Measurements from ENCODE around the gene AGAP1.

Gene AGAP1

GRCh38 chr2:235537587-235537986 lies 43.7 kb downstream of the AGAP1 start:
- TF ChIP-seq CTCF (IDR thresholded peaks at IDR 0.05; ENCODE audit: control extremely low read depth, extremely low read depth, low read depth, missing control alignments), result no peak
- CTCF ChIA-PET, result no interaction called here
- no peak for DNase-seq (ENCODE audit: extremely low spot score)
- POLR2A ChIA-PET, result no interaction called here

DNA sequence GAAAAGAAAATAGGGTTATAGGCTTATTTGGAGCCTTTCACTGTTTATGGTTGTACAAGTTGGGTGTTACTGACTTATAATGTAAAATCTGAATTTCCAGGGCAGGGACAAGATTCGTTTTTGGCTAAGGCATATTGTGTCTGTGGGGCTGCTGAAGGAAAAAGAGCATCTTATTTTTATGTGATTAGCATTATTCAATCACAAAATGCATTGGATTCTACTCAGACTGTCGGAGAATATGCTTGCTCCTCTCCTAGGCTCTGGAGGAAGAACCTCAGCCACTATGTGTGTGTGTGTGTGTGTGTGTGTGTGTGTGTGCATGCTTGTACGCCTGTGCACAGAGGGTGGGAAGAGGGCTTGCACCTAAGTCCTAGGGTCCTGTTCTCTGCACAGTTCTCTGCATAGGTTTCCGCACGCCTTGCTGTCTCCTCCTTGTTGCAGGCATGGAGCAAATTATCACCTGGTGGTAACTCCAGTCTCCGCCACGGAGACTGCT lies 44.3 kb downstream of the AGAP1 start:
- no peak for TF ChIP-seq CTCF (IDR thresholded peaks at IDR 0.05; ENCODE audit: control extremely low read depth, extremely low read depth, low read depth, missing control alignments)
- POLR2A ChIA-PET, result no interaction called here
- DNase-seq (ENCODE audit: extremely low spot score), result no peak
- CTCF ChIA-PET, result interaction anchor here (0.8 kb wide), 1 partner anchor 13 kb away, joined by 3 read pairs; no protein-coding TSS in a partner anchor

DNA sequence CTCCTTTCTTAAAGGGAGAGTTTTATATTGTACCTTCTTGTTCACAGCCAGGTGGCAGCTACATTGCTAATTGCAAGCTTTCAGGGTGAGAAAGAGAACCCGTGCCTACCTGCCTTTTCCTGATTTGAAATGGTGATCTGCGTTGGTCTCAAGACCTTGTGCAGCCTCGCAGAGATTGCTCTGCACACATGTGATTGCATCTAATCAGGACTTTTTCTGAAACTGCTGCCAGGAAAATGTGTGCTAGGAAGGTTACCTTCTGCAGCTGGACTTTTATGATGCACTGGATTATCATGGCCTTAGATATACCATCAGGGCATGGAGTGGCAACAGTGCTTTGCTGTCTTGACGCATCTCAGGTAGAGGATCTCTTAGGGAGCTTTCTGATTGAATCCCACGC lies 45.1 kb downstream of the AGAP1 start:
- POLR2A ChIA-PET, result no interaction called here
- CTCF ChIA-PET, result interaction anchor here (0.8 kb wide), 1 partner anchor 13 kb away, joined by 3 read pairs; no protein-coding TSS in a partner anchor
- no peak for TF ChIP-seq CTCF (IDR thresholded peaks at IDR 0.05; ENCODE audit: control extremely low read depth, extremely low read depth, low read depth, missing control alignments)
- DNase-seq (ENCODE audit: extremely low spot score), result no peak

- no peak for TF ChIP-seq CTCF (IDR thresholded peaks at IDR 0.05; ENCODE audit: control extremely low read depth, extremely low read depth, low read depth, missing control alignments)
- CTCF ChIA-PET, result no interaction called here
- no peak for DNase-seq (ENCODE audit: extremely low spot score)
- POLR2A ChIA-PET, result no interaction called here
Measured at GRCh38 chr2:235539773-235540172, 45.9 kb downstream of the AGAP1 start.

DNA sequence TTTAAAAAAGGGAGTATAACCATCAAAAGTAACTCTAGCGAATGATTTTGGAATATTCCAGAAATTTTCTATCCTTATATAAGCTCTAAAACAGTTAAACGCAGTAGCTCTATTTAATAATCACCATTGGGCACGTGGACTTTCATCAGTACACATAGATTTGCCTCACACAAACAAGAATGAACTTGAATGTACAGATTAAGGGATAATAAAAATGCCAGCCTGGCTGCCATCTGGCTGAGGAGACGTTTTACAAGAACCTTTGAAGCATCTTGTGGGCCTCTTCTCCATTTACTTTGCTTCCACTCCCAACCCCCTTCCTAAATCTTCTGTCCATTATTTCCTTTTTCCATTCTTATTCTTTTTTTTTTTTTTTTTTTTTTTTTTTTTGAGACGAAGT lies 47.2 kb downstream of the AGAP1 start:
- ChIA-PET CTCF (no interaction called here), POLR2A (no interaction called here)
- DNase-seq (ENCODE audit: extremely low spot score), result no peak
- no peak for TF ChIP-seq CTCF (IDR thresholded peaks at IDR 0.05; ENCODE audit: control extremely low read depth, extremely low read depth, low read depth, missing control alignments)

DNA sequence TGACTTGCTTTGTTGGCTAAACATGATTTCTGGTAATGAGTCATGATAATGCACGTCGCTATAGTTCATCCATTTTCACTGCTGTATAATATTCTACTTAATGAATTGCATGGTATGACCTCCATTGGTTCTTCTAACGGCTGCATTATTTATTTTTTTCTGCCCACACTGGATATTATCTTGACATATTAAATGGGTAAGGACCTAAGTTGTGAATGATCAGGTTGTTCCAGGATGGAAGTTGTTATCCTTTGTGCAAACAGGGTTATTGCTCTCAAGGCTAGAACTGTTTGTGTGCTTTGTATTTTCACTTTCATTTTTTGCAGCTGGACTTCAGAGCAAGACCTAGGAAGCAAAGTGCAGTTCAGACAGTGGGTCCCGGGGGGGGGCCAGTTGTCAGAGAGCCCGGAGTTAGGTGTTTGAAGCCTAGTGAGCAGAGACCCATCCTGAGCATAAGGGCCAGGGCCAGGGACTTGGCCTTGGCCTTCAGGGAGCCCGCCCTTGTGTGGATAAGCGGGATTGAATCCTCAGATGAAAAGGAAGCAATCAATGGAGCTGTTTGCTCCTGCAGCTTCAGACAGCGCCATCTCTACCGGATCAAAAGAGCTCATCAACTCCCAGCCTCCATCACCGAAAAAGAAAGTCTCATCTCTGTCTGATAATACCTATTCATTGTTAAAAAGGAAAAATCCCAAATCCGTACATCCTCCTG lies 48.2 kb downstream of the AGAP1 start:
- TF ChIP-seq CTCF (IDR thresholded peaks at IDR 0.05; ENCODE audit: control extremely low read depth, extremely low read depth, low read depth, missing control alignments), result no peak
- ChIA-PET POLR2A (no interaction called here), CTCF (no interaction called here)
- no peak for DNase-seq (ENCODE audit: extremely low spot score)

Measured in GM10248 (cell line).